ENCODE results near the gene KLK12.

Gene KLK12

GRCh38 chr19:51002089-51002532, 32.7 kb downstream of the KLK12 start:
- H3K4me3 ChIP-seq (ENCODE audit: low read depth, low read length), result no peak overlapping the region
- no peak for TF ChIP-seq CTCF (IDR thresholded peaks at IDR 0.05; ENCODE audit: borderline replicate concordance, insufficient read depth, low read depth, low read length)

GRCh38 chr19:51001515-51001914, 33.3 kb downstream of the KLK12 start, which contains the start of gene KLK8:
TSS of gene KLK8 (minus strand) at chr19:51001604. CDS start at chr19:51001167, 437 bp downstream.
- TF ChIP-seq CTCF (IDR thresholded peaks at IDR 0.05; ENCODE audit: borderline replicate concordance, insufficient read depth, low read depth, low read length), result no peak
- H3K4me3 ChIP-seq (ENCODE audit: low read depth, low read length), result no peak within 1 kb of the TSS

GRCh38 chr19:51000981-51001380, 33.8 kb downstream of the KLK12 start:
- H3K4me3 ChIP-seq (ENCODE audit: low read depth, low read length), result no peak overlapping the region

GRCh38 chr19:51000426-51000825, 34.4 kb downstream of the KLK12 start:
- TF ChIP-seq CTCF (IDR thresholded peaks at IDR 0.05; ENCODE audit: borderline replicate concordance, insufficient read depth, low read depth, low read length), result no peak
- no peak overlapping the region for H3K4me3 ChIP-seq (ENCODE audit: low read depth, low read length)

More at GRCh38 chr19:51000981-51001380, 33.8 kb downstream of the KLK12 start:
- TF ChIP-seq CTCF (IDR thresholded peaks at IDR 0.05; ENCODE audit: borderline replicate concordance, insufficient read depth, low read depth, low read length), result no peak

- TF ChIP-seq CTCF (IDR thresholded peaks at IDR 0.05; ENCODE audit: borderline replicate concordance, insufficient read depth, low read depth, low read length), result no peak
Observed at GRCh38 chr19:50998686-50999085, 36.1 kb downstream of the KLK12 start.

GRCh38 chr19:50998061-50998460, 36.7 kb downstream of the KLK12 start:
- no peak overlapping the region for H3K4me3 ChIP-seq (ENCODE audit: low read depth, low read length)
- no peak for TF ChIP-seq CTCF (IDR thresholded peaks at IDR 0.05; ENCODE audit: borderline replicate concordance, insufficient read depth, low read depth, low read length)

More at GRCh38 chr19:50998686-50999085, 36.1 kb downstream of the KLK12 start:
- no peak overlapping the region for H3K4me3 ChIP-seq (ENCODE audit: low read depth, low read length)

GRCh38 chr19:50994129-50994528, 40.7 kb downstream of the KLK12 start:
- no peak overlapping the region for H3K4me3 ChIP-seq (ENCODE audit: low read depth, low read length)
- no peak for TF ChIP-seq CTCF (IDR thresholded peaks at IDR 0.05; ENCODE audit: borderline replicate concordance, insufficient read depth, low read depth, low read length)
